ENCODE results near the gene EPSTI1. TPM values are rescaled to one million over a fixed set of nuclear protein-coding genes. Genes with fewer than 3 reads are reported as not detected.
"Not testable (repeated sequence)": the region's sequence is repeated elsewhere in the genome, so short reads cannot be mapped to it uniquely, and the experiment has no call there.

Gene EPSTI1
- total RNA-seq, 1 experiment from 2014 or later = not detected

DNA sequence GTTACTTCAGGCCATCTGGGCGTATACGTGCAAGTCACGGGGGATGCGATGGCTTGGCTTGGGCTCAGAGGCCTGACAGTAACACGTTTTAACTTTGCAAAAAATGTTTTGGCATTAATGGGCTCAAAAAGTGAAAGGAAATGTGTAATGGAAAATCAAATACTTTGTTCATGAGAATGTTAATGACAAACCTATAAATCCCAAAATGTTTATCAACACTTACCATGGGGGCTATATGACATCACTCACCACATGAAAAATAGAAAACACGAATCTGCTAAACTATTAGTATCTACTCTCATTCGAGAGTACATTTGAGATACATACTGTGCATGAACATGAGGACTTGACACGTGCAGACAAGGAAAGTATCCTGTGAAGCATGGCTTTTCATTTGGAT lies 119.0 kb downstream of the EPSTI1 start:
- Mint-ChIP-seq H3K27ac (ENCODE audit: low read depth, unreplicated experiment) (no peak overlapping the region), H3K4me1 (ENCODE audit: insufficient read depth, unreplicated experiment) (peaks cover 10% of the 10 kb centered on the region), H3K27me3 (ENCODE audit: insufficient read depth, unreplicated experiment) (no peaks in the 10 kb centered on the region), H3K9me3 (ENCODE audit: unreplicated experiment) (no peaks in the 10 kb centered on the region), H3K4me3 (ENCODE audit: unreplicated experiment) (no peak overlapping the region), H3K36me3 (ENCODE audit: insufficient read depth, unreplicated experiment) (no peaks in the 10 kb centered on the region)
- TF ChIP-seq, protein P1, sequence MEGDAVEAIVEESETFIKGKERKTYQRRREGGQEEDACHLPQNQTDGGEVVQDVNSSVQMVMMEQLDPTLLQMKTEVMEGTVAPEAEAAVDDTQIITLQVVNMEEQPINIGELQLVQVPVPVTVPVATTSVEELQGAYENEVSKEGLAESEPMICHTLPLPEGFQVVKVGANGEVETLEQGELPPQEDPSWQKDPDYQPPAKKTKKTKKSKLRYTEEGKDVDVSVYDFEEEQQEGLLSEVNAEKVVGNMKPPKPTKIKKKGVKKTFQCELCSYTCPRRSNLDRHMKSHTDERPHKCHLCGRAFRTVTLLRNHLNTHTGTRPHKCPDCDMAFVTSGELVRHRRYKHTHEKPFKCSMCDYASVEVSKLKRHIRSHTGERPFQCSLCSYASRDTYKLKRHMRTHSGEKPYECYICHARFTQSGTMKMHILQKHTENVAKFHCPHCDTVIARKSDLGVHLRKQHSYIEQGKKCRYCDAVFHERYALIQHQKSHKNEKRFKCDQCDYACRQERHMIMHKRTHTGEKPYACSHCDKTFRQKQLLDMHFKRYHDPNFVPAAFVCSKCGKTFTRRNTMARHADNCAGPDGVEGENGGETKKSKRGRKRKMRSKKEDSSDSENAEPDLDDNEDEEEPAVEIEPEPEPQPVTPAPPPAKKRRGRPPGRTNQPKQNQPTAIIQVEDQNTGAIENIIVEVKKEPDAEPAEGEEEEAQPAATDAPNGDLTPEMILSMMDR (IDR thresholded peaks at IDR 0.05; ENCODE audit: unreplicated experiment) = no peak
- no TSS peak for BruUV-seq (replicated peaks)
- DNase-seq (ENCODE audit: unreplicated experiment) = no peak
- intact Hi-C loops (cut with micrococcal nuclease) = no loop called here
- CTCF ChIA-PET = no interaction called here
- POLR2A ChIA-PET = no interaction called here

DNA sequence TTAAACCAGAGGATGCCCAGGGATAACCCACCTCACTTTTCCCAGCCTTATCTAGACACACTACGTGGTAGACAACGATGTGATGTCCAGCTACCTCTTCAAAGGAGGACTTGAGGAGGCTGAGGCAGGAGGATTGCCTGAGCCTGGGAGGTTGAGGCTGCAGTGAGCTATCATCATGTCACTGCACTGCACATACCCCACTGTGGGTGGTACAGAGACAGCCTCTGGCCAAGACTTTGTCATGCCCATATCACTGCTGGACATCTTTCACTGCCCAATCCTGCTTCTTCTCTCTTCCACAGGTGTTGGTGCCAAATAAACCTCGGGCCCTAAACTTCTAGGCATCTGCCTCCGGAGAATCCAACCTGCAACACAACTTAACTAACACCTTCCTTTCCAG lies 124.8 kb downstream of the EPSTI1 start:
- POLR2A ChIA-PET = no interaction called here
- DNase-seq (ENCODE audit: unreplicated experiment) = no peak

DNA sequence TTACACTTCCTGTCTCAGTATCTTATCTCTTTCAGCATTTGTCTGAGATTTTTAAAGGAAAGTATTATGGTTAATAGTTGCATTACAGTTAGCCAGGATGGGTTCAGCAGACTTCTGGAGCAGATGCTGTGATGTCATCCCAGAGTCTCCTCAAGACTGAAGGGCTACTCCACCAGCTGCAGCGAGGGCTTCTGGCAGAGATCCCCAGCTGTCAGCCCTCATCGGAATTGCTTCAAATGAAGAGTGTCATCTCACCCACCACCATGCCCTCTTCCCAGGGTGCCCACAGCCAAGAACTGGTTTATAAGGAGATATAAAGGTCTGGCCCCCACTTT lies 126.3 kb downstream of the EPSTI1 start:
- H3K9me3 Mint-ChIP-seq (ENCODE audit: unreplicated experiment) = no peaks in the 10 kb centered on the region
- no peak overlapping the region for H3K27ac Mint-ChIP-seq (ENCODE audit: low read depth, unreplicated experiment)
- H3K4me1 Mint-ChIP-seq (ENCODE audit: insufficient read depth, unreplicated experiment) = peaks cover 5% of the 10 kb centered on the region
- H3K4me3 Mint-ChIP-seq (ENCODE audit: unreplicated experiment) = no peak overlapping the region
- CTCF ChIA-PET = interaction anchor here (0.6 kb wide), 2 partner anchors 24 to 32 kb away, joined by 3 to 4 read pairs; no protein-coding TSS in a partner anchor
- intact Hi-C loops (cut with micrococcal nuclease) = no loop called here
- BruUV-seq (replicated peaks) = no TSS peak
- TF ChIP-seq, protein P1 (IDR thresholded peaks at IDR 0.05; ENCODE audit: unreplicated experiment) = no peak
- peaks cover 11% of the 10 kb centered on the region for H3K27me3 Mint-ChIP-seq (ENCODE audit: insufficient read depth, unreplicated experiment)
- POLR2A ChIA-PET = no interaction called here
- no peak for DNase-seq (ENCODE audit: unreplicated experiment)
- H3K36me3 Mint-ChIP-seq (ENCODE audit: insufficient read depth, unreplicated experiment) = no peaks in the 10 kb centered on the region

More for the DNA sequence above, 124.8 kb downstream of the EPSTI1 start:
- BruUV-seq (replicated peaks) = no TSS peak
- intact Hi-C loops (cut with micrococcal nuclease) = no loop called here
- Mint-ChIP-seq H3K4me1 (ENCODE audit: insufficient read depth, unreplicated experiment) (peaks cover 5% of the 10 kb centered on the region), H3K36me3 (ENCODE audit: insufficient read depth, unreplicated experiment) (no peaks in the 10 kb centered on the region), H3K27me3 (ENCODE audit: insufficient read depth, unreplicated experiment) (peaks cover 11% of the 10 kb centered on the region), H3K4me3 (ENCODE audit: unreplicated experiment) (no peak overlapping the region), H3K27ac (ENCODE audit: low read depth, unreplicated experiment) (no peak overlapping the region), H3K9me3 (ENCODE audit: unreplicated experiment) (no peaks in the 10 kb centered on the region)
- TF ChIP-seq, protein P1 (IDR thresholded peaks at IDR 0.05; ENCODE audit: unreplicated experiment) = no peak
- CTCF ChIA-PET = no interaction called here

DNA sequence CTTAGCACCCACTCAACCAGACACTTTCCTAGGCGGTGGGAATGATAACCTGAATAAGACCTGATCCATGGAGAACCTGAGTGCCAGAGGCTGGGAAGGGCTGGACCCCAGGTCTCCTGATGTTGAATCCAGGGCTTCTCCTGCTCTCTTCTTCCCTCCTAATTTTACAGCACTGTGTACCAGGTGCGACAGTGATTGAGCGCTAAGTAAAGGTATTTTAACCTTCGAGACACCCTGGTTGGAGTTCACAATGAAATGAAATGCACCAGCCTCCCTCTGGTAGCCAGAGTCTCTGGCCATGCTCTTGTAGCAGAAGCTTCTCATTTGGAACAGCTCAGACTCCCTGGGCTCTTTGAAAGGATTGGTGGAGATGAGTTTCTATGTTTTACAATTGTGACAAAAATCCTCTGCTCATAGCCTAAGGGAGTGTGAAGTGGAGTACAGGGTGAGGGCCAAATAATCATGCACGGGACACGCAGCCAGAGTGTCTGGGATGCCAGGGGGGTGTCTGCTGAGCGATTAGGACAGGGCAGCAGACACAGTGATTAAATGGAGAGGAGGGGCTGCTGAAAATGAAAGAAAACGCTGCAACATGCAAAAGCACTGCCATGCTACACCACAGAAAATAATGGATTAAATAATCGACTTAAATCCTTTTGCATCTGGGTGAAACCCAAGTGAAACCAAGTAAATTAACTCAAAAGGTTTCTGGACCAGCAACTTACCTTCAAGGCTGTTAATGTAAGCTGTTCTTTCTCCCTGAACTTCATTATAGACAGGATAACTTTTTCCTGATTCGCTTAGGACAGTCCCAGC lies 126.9 kb downstream of the EPSTI1 start:
- TF ChIP-seq, protein P1 (IDR thresholded peaks at IDR 0.05; ENCODE audit: unreplicated experiment) = no peak
- DNase-seq (ENCODE audit: unreplicated experiment) = no peak
- Mint-ChIP-seq H3K36me3 (ENCODE audit: insufficient read depth, unreplicated experiment) (no peaks in the 10 kb centered on the region), H3K9me3 (ENCODE audit: unreplicated experiment) (no peaks in the 10 kb centered on the region), H3K4me3 (ENCODE audit: unreplicated experiment) (no peak overlapping the region), H3K4me1 (ENCODE audit: insufficient read depth, unreplicated experiment) (peaks cover 5% of the 10 kb centered on the region), H3K27ac (ENCODE audit: low read depth, unreplicated experiment) (no peak overlapping the region), H3K27me3 (ENCODE audit: insufficient read depth, unreplicated experiment) (peaks cover 11% of the 10 kb centered on the region)
- BruUV-seq (replicated peaks) = no TSS peak
- POLR2A ChIA-PET = no interaction called here
- intact Hi-C loops (cut with micrococcal nuclease) = no loop called here
- CTCF ChIA-PET = interaction anchor here (0.5 to 0.6 kb wide), 2 partner anchors 10 to 23 kb away, joined by 3 read pairs; no protein-coding TSS in a partner anchor

DNA sequence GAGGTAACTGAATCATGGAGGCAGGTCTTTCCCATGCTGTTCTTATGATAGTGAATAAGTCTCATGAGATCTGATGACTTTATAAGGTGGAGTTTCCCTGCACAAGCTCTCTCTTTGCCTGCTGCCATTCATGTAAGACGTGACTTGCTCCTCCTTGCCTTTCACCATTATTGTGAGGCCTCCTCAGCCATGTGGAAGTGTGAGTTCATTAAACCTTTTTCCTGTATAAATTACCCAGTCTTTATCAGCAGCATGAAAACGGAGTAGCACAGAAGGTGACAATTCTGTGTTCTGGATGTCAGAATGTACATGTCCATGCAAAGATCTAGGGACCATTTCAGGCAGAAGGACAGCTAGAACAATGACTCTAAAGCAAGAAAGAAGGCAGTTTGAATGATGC lies 129.7 kb downstream of the EPSTI1 start:
- CTCF ChIA-PET; H3K27ac Mint-ChIP-seq (ENCODE audit: low read depth, unreplicated experiment); POLR2A ChIA-PET; BruUV-seq (replicated peaks); DNase-seq (ENCODE audit: unreplicated experiment); intact Hi-C loops (cut with micrococcal nuclease); H3K36me3 Mint-ChIP-seq (ENCODE audit: insufficient read depth, unreplicated experiment); H3K9me3 Mint-ChIP-seq (ENCODE audit: unreplicated experiment); H3K4me3 Mint-ChIP-seq (ENCODE audit: unreplicated experiment); H3K4me1 Mint-ChIP-seq (ENCODE audit: insufficient read depth, unreplicated experiment): not testable (repeated sequence)
- peaks cover 11% of the 10 kb centered on the region for H3K27me3 Mint-ChIP-seq (ENCODE audit: insufficient read depth, unreplicated experiment)
